OCI-LY1 (cell line): ENCODE results near the gene GALNTL6.

Experiments used
- EZH2 ChIP-seq: fragments of 200-600 bp; sonication (generic), shearing (Covaris generic); IDR thresholded peaks from 2 replicates; pipeline ENCODE4 v1.8.0; 2017; ENCODE audit warnings: borderline replicate concordance, mixed run types, mild to moderate bottlenecking, antibody characterized with exemption, low read length, moderate library complexity, mixed read lengths
- TF ChIP-seq, protein P1 (sequence below): fragments of 200-600 bp; sonication (generic), shearing (Covaris generic); IDR thresholded peaks from 2 replicates; pipeline ENCODE4 v1.5.1; 2017; ENCODE audit warnings: mild to moderate bottlenecking, antibody characterized with exemption, low read length, moderate library complexity, mixed read lengths

DNA sequence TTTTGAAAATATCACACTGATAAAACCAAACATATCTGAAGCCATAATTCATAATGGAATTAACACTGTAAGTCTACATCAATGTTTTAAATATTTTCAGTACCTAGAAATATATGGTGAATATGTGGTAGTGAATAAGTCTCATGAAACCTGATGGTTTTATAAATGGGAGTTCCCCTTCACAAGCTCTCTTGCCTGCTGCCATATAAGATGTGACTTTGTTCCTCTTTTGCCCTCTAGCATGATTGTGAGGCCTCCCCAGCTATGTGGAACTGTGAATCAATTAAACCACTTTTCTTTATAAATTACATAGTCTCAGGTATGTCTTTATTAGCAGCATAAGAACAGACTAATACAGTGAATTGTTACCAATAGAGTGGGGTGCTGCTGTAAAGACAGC, 818.6 kb downstream of the GALNTL6 start:
- TF ChIP-seq, protein P1, sequence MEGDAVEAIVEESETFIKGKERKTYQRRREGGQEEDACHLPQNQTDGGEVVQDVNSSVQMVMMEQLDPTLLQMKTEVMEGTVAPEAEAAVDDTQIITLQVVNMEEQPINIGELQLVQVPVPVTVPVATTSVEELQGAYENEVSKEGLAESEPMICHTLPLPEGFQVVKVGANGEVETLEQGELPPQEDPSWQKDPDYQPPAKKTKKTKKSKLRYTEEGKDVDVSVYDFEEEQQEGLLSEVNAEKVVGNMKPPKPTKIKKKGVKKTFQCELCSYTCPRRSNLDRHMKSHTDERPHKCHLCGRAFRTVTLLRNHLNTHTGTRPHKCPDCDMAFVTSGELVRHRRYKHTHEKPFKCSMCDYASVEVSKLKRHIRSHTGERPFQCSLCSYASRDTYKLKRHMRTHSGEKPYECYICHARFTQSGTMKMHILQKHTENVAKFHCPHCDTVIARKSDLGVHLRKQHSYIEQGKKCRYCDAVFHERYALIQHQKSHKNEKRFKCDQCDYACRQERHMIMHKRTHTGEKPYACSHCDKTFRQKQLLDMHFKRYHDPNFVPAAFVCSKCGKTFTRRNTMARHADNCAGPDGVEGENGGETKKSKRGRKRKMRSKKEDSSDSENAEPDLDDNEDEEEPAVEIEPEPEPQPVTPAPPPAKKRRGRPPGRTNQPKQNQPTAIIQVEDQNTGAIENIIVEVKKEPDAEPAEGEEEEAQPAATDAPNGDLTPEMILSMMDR = no peak
- no peak for TF ChIP-seq EZH2
